Prostate gland (tissue), 2 donors: ENCODE measurements around the gene HDAC4.

Experiments used
- POLR2A ChIP-seq: fragments of 450-650 bp; IDR thresholded peaks from one replicate; pipeline ENCODE4 v1.6.1; 2016; ENCODE audit warnings: antibody characterized with exemption, mild to moderate bottlenecking
- POLR2AphosphoS5 ChIP-seq: sonication (generic); formaldehyde crosslinking; IDR thresholded peaks from one replicate; pipeline ENCODE4 v1.6.1; 2017; ENCODE audit warnings: antibody characterized with exemption
- TF ChIP-seq, protein P1 (sequence below), 4 experiments: fragments of 200-600 bp in 2 of 4; fragments of 450-650 bp in 2 of 4; sonication (generic) in 2 of 4; IDR thresholded peaks; 1 replicate in 3 of 4; 2 replicates in 1 of 4; pipeline ENCODE4 v1.5.1; 2016 to 2019; ENCODE audit warnings: antibody characterized with exemption in 4 of 4, mild to moderate bottlenecking in 2 of 4, moderate library complexity in 2 of 4

DNA sequence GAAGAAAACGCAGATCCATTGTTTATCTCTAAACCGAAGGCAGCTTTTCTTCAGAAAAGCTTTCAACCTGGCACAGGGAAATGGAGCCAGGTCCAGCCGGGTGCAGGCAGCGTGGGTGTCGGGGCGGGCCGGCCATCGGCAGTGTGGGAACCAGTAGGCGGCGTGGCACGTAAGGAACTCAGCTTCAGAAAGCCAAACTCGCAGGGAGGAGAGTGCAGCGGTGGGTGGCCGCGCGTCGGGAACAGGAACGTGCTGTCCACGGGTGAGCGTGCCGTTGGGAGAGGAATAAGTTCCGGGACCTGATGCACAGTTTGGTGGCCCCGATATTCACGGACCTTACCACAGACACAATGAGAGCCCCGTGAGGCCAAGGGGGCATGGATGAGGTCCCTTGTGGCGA, 282.6 kb downstream of the HDAC4 start:
- TF ChIP-seq POLR2A = no peak
- no peak for TF ChIP-seq POLR2AphosphoS5
- TF ChIP-seq, protein P1, sequence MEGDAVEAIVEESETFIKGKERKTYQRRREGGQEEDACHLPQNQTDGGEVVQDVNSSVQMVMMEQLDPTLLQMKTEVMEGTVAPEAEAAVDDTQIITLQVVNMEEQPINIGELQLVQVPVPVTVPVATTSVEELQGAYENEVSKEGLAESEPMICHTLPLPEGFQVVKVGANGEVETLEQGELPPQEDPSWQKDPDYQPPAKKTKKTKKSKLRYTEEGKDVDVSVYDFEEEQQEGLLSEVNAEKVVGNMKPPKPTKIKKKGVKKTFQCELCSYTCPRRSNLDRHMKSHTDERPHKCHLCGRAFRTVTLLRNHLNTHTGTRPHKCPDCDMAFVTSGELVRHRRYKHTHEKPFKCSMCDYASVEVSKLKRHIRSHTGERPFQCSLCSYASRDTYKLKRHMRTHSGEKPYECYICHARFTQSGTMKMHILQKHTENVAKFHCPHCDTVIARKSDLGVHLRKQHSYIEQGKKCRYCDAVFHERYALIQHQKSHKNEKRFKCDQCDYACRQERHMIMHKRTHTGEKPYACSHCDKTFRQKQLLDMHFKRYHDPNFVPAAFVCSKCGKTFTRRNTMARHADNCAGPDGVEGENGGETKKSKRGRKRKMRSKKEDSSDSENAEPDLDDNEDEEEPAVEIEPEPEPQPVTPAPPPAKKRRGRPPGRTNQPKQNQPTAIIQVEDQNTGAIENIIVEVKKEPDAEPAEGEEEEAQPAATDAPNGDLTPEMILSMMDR (IDR thresholded peaks at IDR 0.05) = no peak
